GM18861 (cell line): ENCODE measurements around the gene TM9SF4.
"Not testable (repeated sequence)": the region's sequence is repeated elsewhere in the genome, so short reads cannot be mapped to it uniquely, and the experiment has no call there.

Source experiments
- ATAC-seq: cut with Tn5 transposase; IDR thresholded peaks from one replicate; pipeline ENCODE4 v1.9.1; 2021; ENCODE audit not compliant: unreplicated experiment

Gene TM9SF4

GRCh38 chr20:32091888-32092346, 17.6 kb upstream of the TM9SF4 start:
- no peak for ATAC-seq

- ATAC-seq: no peak
These were observed 10.7 kb upstream of the TM9SF4 start for GRCh38 chr20:32098786-32099185.

- ATAC-seq: no peak
These were observed 611 bp upstream of the TM9SF4 start for GRCh38 chr20:32108814-32109391.

GRCh38 chr20:32110173-32110704, 725 bp downstream of the TM9SF4 start:
- ATAC-seq: no peak

GRCh38 chr20:32110727-32111126, 1.2 kb downstream of the TM9SF4 start:
- ATAC-seq: no peak

GRCh38 chr20:32111156-32111686, 1.7 kb downstream of the TM9SF4 start:
- ATAC-seq: no peak

GRCh38 chr20:32111753-32112152, 2.2 kb downstream of the TM9SF4 start:
- ATAC-seq: no peak

- no peak for ATAC-seq
These were observed 3.3 kb downstream of the TM9SF4 start for GRCh38 chr20:32112841-32113240.

- no peak for ATAC-seq
These were observed 4.2 kb downstream of the TM9SF4 start for GRCh38 chr20:32113591-32114260.

- no peak for ATAC-seq
These were observed 4.9 kb downstream of the TM9SF4 start for GRCh38 chr20:32114305-32114960.

- ATAC-seq: no peak
These were observed 5.8 kb downstream of the TM9SF4 start for GRCh38 chr20:32115211-32115767.

- no peak for ATAC-seq
These were observed 6.6 kb downstream of the TM9SF4 start for GRCh38 chr20:32116079-32116521.

GRCh38 chr20:32116796-32117195, 7.3 kb downstream of the TM9SF4 start:
- not testable (repeated sequence) for ATAC-seq

GRCh38 chr20:32118427-32118826, 8.9 kb downstream of the TM9SF4 start:
- ATAC-seq: not testable (repeated sequence)

- no peak for ATAC-seq
These were observed 10.2 kb downstream of the TM9SF4 start for GRCh38 chr20:32119734-32120133.

GRCh38 chr20:32121908-32122307, 12.4 kb downstream of the TM9SF4 start:
- not testable (repeated sequence) for ATAC-seq

GRCh38 chr20:32123088-32123487, 13.6 kb downstream of the TM9SF4 start:
- no peak for ATAC-seq

GRCh38 chr20:32124916-32125454, 15.5 kb downstream of the TM9SF4 start:
- no peak for ATAC-seq

- ATAC-seq: no peak
These were observed 16.0 kb downstream of the TM9SF4 start for GRCh38 chr20:32125506-32125905.

GRCh38 chr20:32126919-32127318, 17.4 kb downstream of the TM9SF4 start:
- no peak for ATAC-seq

GRCh38 chr20:32127347-32127746, 17.8 kb downstream of the TM9SF4 start:
- ATAC-seq: no peak
